HL-60 (cell line): ENCODE measurements around the gene DNAJB7.
A peak's percentile ranks its signal among the peaks of the same experiment; 100 is the strongest.

Experiments used
- DNase-seq, 2 experiments: peaks; one replicate each; pipeline ENCODE4 v3.0.0-alpha.2; 2010 to 2020; ENCODE audit warnings: low read depth in 1 of 2, low spot score in 1 of 2
- H3K27ac ChIP-seq: fragments of 250-450 bp; sonication (Bioruptor Pico); replicated peaks from 2 replicates; pipeline ENCODE4 v1.5.1; 2020; ENCODE audit warnings: mild to moderate bottlenecking, moderate library complexity
- H3K27me3 ChIP-seq: fragments of 250-450 bp; sonication (Bioruptor Pico); 2 replicates; pipeline ENCODE4 v1.5.1; 2021; ENCODE audit warnings: mild to moderate bottlenecking, moderate library complexity; ENCODE audit not compliant: insufficient read depth, poor library complexity, severe bottlenecking
- H3K4me3 ChIP-seq: replicated peaks from 2 replicates; pipeline ENCODE4 v1.5.1; 2011; ENCODE audit warnings: mild to moderate bottlenecking, control low read depth, low read length; ENCODE audit not compliant: insufficient read depth
- CTCF ChIP-seq: IDR thresholded peaks from one replicate; pipeline ENCODE4 v1.5.1; 2011; ENCODE audit warnings: low read length, control low read depth, inconsistent platforms; ENCODE audit not compliant: insufficient read depth
- GABPA ChIP-seq: IDR thresholded peaks from 2 replicates; pipeline ENCODE4 v1.6.1; 2012; ENCODE audit warnings: low read depth
- POLR2AphosphoS5 ChIP-seq: IDR thresholded peaks from 2 replicates; pipeline ENCODE4 v1.6.1; 2012; ENCODE audit warnings: low read depth
- SPI1 ChIP-seq: IDR thresholded peaks from 2 replicates; pipeline ENCODE4 v1.6.1; 2012; ENCODE audit warnings: low read depth, mild to moderate bottlenecking, borderline replicate concordance
- TF ChIP-seq, protein P1 (sequence below): IDR thresholded peaks from 2 replicates; pipeline ENCODE4 v1.6.1; 2012; ENCODE audit warnings: low read depth; ENCODE audit not compliant: insufficient replicate concordance

Gene DNAJB7

DNA sequence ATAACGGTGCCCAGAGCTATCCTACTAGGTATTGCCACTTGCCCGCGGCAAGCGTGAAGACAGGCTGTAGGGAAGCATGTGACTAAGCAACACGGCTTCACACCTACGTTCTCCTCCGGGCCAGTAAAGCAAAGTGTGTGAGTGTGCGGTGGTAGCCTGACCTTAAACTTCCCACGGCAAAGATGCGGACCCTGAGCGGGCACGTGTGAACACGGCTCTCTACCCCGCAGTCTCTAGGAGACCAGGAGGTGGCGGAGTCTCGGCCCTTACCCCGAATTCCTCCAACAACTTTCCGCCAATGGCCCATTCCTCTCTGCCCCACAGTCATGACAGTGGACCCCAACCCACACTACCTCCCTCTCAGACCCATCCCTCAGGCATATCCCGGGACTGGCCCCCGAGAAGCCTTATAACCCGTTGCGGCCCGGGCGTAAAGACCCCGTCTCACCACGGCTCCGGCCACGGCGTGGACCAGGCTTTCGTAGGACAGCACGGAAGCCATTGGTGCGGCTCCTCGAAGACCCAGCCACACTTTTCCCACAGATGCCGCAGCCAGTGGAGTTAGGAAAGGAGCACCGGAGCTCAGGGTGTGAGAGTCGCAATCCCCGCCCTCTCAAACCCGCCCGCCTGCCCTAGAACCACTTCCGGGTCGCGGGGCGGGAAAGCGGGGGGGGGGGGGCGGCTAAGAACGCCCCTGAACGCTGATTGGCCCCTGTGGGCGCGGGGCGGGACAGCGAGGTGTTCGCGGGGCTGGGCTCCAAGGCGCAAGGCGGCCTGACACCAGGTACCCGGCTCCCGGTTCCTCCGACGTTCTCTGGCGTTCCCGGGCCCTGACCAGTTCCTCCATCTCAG is 42.9 kb downstream of the DNAJB7 start, which contains the start of gene SLC25A17:
TSS of gene SLC25A17 (minus strand) at position 600 of the 852 bp plus-strand sequence. CDS start at position 502, 98 bp downstream.
- H3K4me3 ChIP-seq: peak within 1 kb of the TSS; percentile 99
- peak within 1 kb of the TSS; percentile 76 for H3K27ac ChIP-seq
- no peaks in the 10 kb centered on the region for H3K27me3 ChIP-seq
- DNase-seq: peak; percentile 77 to 85
- peak; percentile 76 for TF ChIP-seq GABPA
- peak; percentile 10 for TF ChIP-seq CTCF
- no peak; the same call in 1 of the 2 replicates for TF ChIP-seq POLR2AphosphoS5

DNA sequence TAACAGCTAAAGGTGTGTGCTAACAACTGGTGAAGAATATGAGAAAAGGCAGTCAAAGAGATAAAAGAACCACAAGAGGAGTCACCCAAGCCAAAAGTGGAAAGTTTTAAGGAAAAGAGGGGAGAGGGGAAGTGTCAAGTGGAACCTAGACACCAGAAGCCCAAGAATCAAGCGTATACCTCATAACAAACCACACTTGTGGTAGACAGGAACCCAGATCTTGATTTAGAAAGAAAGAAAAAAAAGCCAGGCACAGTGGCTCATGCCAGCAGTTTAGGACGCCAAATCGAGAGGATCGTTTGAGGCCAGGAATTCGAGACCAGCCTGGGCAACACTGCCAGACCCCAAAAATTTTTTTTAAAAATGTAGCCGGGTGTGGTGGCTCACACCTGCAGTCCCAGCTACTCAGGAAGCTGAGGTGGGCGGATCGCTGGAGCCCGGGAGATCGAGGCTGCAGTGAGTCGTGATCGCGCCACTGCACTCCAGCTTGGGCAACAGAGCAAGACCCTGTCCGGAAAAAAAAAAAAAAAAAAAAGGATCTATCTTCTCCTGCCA is 43.6 kb downstream of the DNAJB7 start:
- H3K27ac ChIP-seq: no peak overlapping the region; the same call in none of the 2 replicates
- peak; percentile 30; the same call in 1 of the 2 replicates for TF ChIP-seq SPI1
- TF ChIP-seq, protein P1, sequence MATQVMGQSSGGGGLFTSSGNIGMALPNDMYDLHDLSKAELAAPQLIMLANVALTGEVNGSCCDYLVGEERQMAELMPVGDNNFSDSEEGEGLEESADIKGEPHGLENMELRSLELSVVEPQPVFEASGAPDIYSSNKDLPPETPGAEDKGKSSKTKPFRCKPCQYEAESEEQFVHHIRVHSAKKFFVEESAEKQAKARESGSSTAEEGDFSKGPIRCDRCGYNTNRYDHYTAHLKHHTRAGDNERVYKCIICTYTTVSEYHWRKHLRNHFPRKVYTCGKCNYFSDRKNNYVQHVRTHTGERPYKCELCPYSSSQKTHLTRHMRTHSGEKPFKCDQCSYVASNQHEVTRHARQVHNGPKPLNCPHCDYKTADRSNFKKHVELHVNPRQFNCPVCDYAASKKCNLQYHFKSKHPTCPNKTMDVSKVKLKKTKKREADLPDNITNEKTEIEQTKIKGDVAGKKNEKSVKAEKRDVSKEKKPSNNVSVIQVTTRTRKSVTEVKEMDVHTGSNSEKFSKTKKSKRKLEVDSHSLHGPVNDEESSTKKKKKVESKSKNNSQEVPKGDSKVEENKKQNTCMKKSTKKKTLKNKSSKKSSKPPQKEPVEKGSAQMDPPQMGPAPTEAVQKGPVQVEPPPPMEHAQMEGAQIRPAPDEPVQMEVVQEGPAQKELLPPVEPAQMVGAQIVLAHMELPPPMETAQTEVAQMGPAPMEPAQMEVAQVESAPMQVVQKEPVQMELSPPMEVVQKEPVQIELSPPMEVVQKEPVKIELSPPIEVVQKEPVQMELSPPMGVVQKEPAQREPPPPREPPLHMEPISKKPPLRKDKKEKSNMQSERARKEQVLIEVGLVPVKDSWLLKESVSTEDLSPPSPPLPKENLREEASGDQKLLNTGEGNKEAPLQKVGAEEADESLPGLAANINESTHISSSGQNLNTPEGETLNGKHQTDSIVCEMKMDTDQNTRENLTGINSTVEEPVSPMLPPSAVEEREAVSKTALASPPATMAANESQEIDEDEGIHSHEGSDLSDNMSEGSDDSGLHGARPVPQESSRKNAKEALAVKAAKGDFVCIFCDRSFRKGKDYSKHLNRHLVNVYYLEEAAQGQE: no peak

DNA sequence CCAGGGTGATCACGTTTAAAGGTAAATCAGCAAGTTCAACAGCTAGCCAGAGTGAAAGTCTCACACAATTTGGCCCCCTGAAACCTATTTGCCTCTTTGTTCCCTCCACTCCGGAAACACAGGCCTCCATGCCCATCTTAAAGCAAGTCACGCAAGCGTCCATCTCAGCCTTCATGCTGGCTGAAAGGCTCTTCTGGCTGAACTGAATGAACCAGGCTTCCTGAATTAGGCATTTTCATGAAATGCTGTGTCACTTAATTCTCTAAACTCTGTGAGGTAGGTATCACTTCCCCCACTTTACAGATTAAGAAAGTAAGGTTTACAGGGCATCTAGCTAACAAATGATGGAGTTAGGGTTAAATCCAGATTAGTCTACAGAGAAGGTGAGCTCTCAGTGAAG is 44.2 kb downstream of the DNAJB7 start:
- Histone ChIP-seq H3K27ac (no peak overlapping the region), H3K27me3 (no peaks in the 10 kb centered on the region), H3K4me3 (peak overlapping the region; percentile 99)
- TF ChIP-seq, protein P1: no peak
- TF ChIP-seq POLR2AphosphoS5: no peak
- TF ChIP-seq SPI1: no peak
- TF ChIP-seq CTCF: no peak
- no peak for DNase-seq

More for the DNA sequence above, 43.6 kb downstream of the DNAJB7 start:
- DNase-seq: peak in 1 of 2 experiments; percentile 9
- peak overlapping the region; percentile 99 for H3K4me3 ChIP-seq
- H3K27me3 ChIP-seq: no peaks in the 10 kb centered on the region

DNA sequence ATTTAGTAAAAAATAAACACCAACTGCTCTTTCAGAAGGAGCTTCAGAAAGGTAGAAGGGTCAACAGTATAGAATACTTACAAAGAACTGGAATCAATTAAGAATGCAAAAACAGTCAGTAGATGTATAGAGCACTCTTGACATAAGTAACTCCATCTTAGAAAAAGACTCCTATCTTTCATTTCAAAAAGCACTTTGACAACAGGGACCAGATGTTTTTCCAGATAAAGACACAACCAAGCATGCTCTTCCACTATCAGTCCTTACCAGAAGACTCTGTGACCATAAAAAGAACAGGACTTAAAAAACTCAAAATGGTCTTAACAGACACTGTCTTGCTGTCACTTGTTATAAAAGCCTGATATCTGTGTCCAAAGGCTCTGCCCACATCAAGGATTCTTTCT is 48.0 kb downstream of the DNAJB7 start:
- no peak overlapping the region for H3K27ac ChIP-seq
- DNase-seq: no peak
- H3K4me3 ChIP-seq: no peak overlapping the region
- H3K27me3 ChIP-seq: no peaks in the 10 kb centered on the region
- TF ChIP-seq GABPA (no peak), SPI1 (no peak), CTCF (no peak)
